ENCODE results near the gene ITPRIP. TPM values are rescaled to one million over a fixed set of nuclear protein-coding genes. Genes with fewer than 3 reads are reported as not detected.

The ITPRIP gene
- total and polyA plus RNA-seq, 12 donors: 17.5 to 87.2 (median 35.9) TPM

GRCh38 chr10:104317269-104317710 lies 21.0 kb downstream of the ITPRIP start:
- intact Hi-C loops (cut with DNase I): no loop called here
- ATAC-seq: peak in 1 of 8 donors; percentile 21
- Histone ChIP-seq H3K36me3 (peaks cover 9 to 60% (median 26%) of the 10 kb centered on the region in 9 donors), H3K27me3 (no peaks in the 10 kb centered on the region), H3K4me1 (peaks cover 58 to 97% (median 83%) of the 10 kb centered on the region in 9 donors), H3K27ac (peak overlapping the region in 8 of 10 donors; percentile 55 to 100 (median 86)), H3K4me3 (no peak overlapping the region), H3K9me3 (no peaks in the 10 kb centered on the region)
- peak in 1 of 9 donors; percentile 13 for TF ChIP-seq CTCF (IDR thresholded peaks at IDR 0.05)
- no peak for DNase-seq
- WGBS, 2 donors: 20 to 31% methylated on average over 6 of the region's 6 CpGs

- H3K27ac ChIP-seq: peak overlapping the region in 8 of 10 donors; percentile 24 to 100 (median 68)
- H3K4me1 ChIP-seq: peaks cover 58 to 97% (median 83%) of the 10 kb centered on the region in 9 donors
- 86 to 87% methylated on average over 9 of the region's 9 CpGs for WGBS, 2 donors
- no peak overlapping the region for H3K4me3 ChIP-seq
- H3K9me3 ChIP-seq: no peaks in the 10 kb centered on the region
- no peak for TF ChIP-seq CTCF (IDR thresholded peaks at IDR 0.05)
- DNase-seq (no peak), ATAC-seq (no peak)
- peaks cover 9 to 68% (median 26%) of the 10 kb centered on the region in 9 donors for H3K36me3 ChIP-seq
- H3K27me3 ChIP-seq: no peaks in the 10 kb centered on the region
- intact Hi-C loops (cut with DNase I): no loop called here
These were observed 21.8 kb downstream of the ITPRIP start for GRCh38 chr10:104316321-104317099.

- no peak for ATAC-seq
- DNase-seq: no peak
- no peak overlapping the region for H3K4me3 ChIP-seq
- H3K4me1 ChIP-seq: peaks cover 53 to 97% (median 83%) of the 10 kb centered on the region in 9 donors
- intact Hi-C loops (cut with DNase I): no loop called here
- H3K36me3 ChIP-seq: peaks cover 9 to 78% (median 26%) of the 10 kb centered on the region in 9 donors
- no peaks in the 10 kb centered on the region for H3K9me3 ChIP-seq
- H3K27ac ChIP-seq: peak overlapping the region in 1 of 10 donors; percentile 56
- no peak for TF ChIP-seq CTCF (IDR thresholded peaks at IDR 0.05)
- no peaks in the 10 kb centered on the region for H3K27me3 ChIP-seq
- WGBS, 2 donors: 96% methylated on average over 22 of the region's 22 CpGs
These were observed 22.8 kb downstream of the ITPRIP start for GRCh38 chr10:104315486-104315921.

GRCh38 chr10:104314591-104315485 lies 23.4 kb downstream of the ITPRIP start:
- Histone ChIP-seq H3K36me3 (peaks cover 9 to 85% (median 26%) of the 10 kb centered on the region in 9 donors), H3K27ac (peak overlapping the region in 3 of 10 donors; percentile 0 to 41 (median 15)), H3K27me3 (no peaks in the 10 kb centered on the region), H3K4me1 (peaks cover 48 to 97% (median 83%) of the 10 kb centered on the region in 9 donors), H3K9me3 (no peaks in the 10 kb centered on the region), H3K4me3 (no peak overlapping the region)
- DNase-seq: no peak
- intact Hi-C loops (cut with DNase I): no loop called here
- 83 to 85% methylated on average over 43 of the region's 43 CpGs for WGBS, 2 donors
- ATAC-seq: no peak
- TF ChIP-seq CTCF (IDR thresholded peaks at IDR 0.05): no peak

Measured in heart right ventricle (tissue), 16 donors.